Bone marrow (tissue), 2 donors: Measurements from ENCODE around the gene OR9G1.
"Not testable (repeated sequence)": the region's sequence is repeated elsewhere in the genome, so short reads cannot be mapped to it uniquely, and the experiment has no call there.

Experiments used
- DNase-seq, 2 donors: peaks; one replicate each; lab custom pipeline; 2025; lab: John Stamatoyannopoulos, UW

OR9G1 gene, protein sequence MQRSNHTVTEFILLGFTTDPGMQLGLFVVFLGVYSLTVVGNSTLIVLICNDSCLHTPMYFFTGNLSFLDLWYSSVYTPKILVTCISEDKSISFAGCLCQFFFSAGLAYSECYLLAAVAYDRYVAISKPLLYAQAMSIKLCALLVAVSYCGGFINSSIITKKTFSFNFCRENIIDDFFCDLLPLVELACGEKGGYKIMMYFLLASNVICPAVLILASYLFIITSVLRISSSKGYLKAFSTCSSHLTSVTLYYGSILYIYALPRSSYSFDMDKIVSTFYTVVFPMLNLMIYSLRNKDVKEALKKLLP

DNA sequence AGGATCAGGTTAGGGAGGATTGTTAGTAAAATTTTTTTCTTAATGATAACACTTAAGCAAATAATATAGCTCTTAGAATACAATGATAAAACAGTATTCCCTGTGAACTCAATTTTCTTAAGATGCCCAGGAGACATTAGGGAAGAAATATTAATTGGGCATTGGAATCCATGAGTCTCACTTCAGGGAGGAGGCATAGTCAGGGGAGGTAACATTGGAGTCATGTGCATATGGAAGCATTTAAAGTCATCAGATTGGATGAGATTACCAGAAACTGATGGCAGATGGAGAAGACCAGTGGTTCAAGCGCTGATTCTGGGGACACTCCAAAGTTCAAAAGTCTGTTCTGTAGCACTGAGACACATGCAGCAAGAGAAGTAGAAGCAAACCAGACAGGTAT is at the start of gene OR9G1:
OR9G1 (plus strand) TSS at position 301 of the 400 bp plus-strand sequence. CDS start 1,293 bp downstream, outside the sequence.
- DNase-seq: no peak

- no peak for DNase-seq
Measured at GRCh38 chr11:56659755-56660154, 39.1 kb upstream of the OR9G1 start.

DNA sequence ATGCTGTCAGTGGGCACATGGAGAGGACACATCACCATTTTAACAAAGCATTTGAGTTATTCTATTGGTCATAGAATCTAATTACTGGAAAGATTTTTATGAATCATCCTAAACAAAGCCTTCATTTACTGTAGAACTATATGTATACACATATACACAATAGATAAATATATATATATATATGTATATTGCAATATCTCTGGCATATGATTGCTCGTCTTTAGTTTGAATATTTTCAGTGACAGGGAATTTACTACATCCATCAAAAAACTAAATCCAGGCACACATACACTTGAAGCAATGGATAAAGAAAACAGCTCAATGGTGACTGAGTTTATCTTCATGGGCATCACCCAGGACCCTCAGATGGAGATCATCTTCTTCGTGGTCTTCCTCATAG is 35.5 kb upstream of the OR9G1 start, which contains the start of gene OR5AR1:
OR5AR1 (plus strand) TSS at position 301 of the 400 bp plus-strand sequence; CDS start at position 301, 0 bp downstream.
- no peak for DNase-seq

- no peak for DNase-seq
Measured at GRCh38 chr11:56670984-56671383, 27.9 kb upstream of the OR9G1 start.

DNA sequence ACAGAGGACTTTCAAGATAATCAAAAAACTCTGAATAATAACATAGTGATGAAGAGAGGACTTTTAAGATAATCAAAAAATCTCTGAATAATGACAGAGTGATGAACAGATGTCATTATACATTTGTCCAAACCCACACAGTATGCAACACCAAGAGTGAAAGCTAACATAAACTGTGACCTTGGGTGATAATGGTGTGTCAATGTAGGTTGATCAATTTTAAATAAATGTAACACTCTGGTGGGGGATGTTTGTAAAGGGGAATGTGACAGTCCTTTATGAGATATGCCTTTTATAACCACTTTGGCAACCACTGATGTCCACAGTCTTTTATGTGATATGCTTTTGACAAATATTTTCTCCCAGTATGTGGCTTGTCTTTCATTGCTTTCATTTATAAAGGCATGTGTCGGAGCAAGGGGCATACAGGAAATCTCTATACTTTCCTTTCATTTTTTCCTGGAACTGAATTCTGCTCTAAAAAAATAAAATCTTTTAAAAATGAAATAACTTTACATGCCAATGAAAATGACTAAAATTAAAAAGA is 10.3 kb upstream of the OR9G1 start:
- DNase-seq: no peak

DNA sequence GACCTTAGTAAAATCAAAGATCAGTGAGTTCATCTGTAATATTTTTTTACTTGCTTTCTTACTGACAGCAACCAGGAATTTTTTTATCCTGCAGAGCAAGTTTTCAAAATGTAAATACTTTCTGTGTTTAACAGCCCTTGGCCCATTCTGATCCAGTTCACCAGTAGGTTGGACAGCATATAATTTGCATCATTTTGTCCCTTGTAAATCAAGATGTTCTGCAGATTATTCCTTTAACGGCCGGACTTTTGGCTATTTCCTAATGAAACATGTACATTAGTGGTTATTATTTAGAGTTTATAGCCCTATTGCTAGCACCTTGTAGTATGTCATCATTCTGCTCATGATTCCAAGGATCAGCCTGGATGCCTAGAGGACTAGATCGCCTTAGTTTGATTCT is 7.7 kb upstream of the OR9G1 start:
- not testable (repeated sequence) for DNase-seq

DNA sequence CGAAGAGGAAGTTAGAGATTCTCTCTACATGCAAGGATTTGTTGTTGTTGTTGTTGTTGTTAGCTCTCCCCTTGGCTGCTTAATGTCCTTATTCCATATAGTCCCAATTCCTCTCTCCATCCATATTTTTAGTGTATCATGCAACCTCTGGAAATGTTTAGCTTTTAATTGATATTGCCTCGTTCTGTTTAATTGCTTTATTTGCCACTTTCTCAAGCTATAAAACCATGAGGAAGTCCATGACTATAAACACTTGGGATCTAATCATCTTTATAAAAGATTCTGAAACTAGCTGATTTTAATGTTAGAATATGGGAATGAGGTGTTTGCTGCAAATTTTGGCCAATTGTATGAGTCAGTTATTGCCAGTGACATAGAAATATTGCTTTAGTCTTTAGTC is 5.5 kb upstream of the OR9G1 start:
- DNase-seq: no peak

GRCh38 chr11:56700242-56700913 is 1.5 kb downstream of the OR9G1 start:
- no peak for DNase-seq

DNA sequence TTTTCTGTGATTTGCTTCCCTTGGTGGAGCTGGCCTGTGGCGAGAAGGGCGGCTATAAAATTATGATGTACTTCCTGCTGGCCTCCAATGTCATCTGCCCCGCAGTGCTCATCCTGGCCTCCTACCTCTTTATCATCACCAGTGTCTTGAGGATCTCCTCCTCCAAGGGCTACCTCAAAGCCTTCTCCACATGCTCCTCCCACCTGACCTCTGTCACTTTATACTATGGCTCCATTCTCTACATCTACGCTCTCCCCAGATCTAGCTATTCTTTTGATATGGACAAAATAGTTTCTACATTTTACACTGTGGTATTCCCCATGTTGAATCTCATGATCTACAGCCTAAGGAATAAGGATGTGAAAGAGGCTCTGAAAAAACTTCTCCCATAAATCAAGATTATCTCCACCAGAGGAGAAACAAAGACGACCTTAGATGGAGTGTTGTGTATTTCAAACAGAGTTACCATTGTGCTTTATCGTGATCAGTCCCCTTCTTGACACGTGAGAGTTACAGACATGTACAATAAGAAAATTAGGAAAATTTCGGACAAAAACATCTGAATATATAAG is 2.1 kb downstream of the OR9G1 start:
- no peak for DNase-seq

DNA sequence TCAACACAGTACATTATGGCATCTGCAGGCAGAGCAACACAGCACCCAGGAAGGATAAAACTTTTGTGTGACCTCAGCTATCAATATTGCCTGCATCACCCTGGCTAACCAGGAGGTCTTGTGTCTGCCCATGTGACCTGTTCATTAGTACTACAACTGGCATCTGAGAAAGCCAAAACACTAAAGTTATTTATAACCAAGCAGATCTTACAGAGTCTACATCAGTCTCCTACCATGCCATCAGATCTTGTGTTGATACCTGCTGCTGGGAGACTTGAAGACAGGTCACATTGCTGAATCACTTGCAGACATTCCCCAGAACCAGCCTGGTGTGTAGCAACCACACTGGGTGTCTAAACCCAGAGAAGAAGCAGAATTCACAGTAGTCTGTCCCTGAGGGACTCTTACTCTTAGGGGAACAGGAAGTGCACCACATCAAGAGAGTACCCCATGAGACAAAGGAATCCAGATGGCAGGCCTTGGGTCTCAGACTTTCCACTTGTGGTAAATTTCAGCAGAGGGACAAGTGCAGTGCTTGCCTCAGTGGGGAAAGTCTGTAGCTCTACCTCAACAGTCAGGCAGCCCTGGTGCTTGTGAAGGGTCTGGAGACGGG is 7.0 kb downstream of the OR9G1 start:
- no peak for DNase-seq

DNA sequence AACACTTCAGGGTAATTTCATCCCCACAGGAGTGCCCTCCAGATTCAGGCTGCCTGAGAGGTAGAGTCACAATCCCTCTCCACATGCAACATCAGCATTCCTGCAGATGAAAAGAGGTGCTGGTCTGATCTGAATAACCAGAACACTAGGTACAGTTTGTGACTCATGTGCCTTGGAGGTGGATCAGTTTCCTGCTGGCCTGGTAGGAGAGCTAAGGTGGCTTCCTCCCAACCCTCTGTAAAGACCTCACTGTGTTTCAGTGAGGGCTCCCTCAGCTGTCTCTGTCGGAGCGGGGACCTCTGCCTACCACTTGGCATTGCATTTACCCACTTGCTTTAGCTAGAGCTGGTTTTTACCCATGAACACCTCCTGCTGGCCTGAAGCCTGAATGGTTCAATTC is 7.6 kb downstream of the OR9G1 start:
- no peak for DNase-seq

DNA sequence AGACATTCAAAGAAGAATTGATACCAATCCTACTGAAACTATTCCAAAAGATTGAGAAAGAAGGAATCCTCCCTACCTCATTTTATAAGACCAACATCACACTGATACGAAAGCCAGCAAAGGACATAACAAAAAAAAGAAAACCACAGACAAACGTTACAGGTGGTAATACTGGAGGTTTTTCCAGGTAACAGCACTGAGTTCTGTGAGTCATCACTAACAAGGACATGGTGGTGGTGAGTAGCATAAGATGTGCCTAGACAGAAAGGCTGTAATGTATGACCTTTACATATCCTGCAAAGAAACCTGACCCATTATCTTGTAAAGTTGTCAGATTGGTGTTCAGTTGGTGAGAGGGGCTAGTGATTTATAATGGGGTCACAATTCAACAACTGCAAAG is 15.3 kb downstream of the OR9G1 start:
- DNase-seq: no peak

GRCh38 chr11:56716379-56716854 is 17.5 kb downstream of the OR9G1 start:
- DNase-seq: no peak

DNA sequence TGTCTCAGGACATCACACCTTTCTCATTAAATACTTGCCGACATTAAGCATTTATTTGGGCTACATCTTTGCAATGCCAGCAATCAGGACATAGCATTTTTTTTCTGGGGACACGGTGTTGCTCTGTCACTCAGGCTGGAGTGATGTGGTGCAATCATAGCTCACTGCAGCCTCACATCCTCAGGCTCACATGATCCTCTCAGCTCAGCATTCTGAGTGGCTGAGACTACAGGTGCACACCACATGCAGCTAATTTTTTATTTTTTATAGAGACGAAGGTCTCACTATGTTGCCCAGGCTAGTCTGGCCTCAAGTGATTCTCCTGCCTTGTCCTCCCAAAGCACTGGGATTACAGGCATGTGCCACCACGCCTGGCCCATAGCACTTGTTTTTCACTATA is 21.6 kb downstream of the OR9G1 start:
- no peak for DNase-seq

GRCh38 chr11:56740107-56740506 is 41.2 kb downstream of the OR9G1 start:
- DNase-seq: no peak

DNA sequence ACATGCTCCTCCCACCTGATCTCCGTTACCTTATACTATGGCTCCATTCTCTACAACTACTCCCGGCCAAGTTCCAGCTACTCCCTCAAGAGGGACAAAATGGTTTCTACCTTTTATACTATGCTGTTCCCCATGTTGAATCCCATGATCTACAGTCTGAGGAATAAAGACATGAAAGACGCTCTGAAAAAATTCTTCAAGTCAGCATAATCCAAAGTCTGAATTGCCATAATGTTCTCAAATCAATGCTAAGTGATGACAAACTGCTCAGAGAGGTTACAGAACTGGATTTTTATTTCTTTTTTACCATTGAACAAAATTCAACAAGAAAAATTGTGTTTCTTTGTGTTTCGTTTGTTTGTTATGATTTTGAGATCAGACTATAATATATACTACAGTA is 42.0 kb downstream of the OR9G1 start:
- DNase-seq: no peak

DNA sequence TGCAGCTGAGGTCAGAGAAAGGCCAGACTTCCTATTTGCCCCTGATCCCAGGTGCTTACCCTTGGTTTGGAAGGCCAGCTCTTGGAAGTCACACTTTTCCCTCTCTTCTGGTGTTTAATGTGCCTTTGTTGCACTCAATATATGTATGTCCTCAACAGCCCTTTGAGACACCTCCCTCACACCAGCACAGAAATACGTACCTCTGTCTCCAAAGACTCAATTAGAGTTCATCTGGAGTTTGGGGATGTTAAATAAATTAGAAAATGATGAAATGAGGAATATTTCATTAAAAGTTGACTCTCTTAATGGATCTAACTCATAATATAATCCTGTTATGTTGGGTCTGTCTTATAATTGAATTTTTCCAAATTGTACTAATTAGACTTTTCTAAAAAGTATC is 49.7 kb downstream of the OR9G1 start, which contains the start of gene OR9G4:
OR9G4 (minus strand) TSS at position 101 of the 400 bp plus-strand sequence. CDS start 4,931 bp downstream, outside the sequence.
- DNase-seq: no peak

DNA sequence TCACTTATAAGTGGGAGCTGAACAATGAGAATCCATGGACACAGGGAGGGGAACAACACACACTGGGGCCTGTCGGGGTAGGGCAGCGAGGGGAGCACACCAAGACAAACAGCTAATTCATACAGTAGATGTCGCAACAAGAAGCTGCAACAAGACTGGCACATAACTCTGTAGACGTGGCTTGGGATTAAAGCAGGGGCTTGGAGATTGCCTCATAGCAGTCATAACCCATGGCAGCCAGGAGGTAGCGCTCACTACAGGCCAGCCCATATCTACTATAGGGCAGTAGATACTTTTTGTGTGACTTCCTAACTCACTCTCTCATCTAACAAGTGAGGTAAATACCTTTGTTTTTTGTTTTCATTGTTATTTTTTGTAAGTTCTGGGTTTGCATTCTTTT is 51.3 kb downstream of the OR9G1 start:
- DNase-seq: no peak

- DNase-seq: no peak
Measured at GRCh38 chr11:56751480-56751879, 52.6 kb downstream of the OR9G1 start.
